Ovary (tissue), 9 donors: ENCODE data around the gene C3orf18. TPM values are rescaled to one million over a fixed set of nuclear protein-coding genes. Genes with fewer than 3 reads are reported as not detected.

Source experiments
- DNase-seq, 5 donors: peaks; one replicate each; pipeline ENCODE4 v3.0.0-alpha.2; 2019 to 2020
- H3K27ac ChIP-seq, 2 donors: fragments of 200-600 bp; one replicate each; pipeline versions ENCODE4 v1.5.1 to v1.8.0; 2019 to 2022
- H3K27me3 ChIP-seq: fragments of 200-600 bp; one replicate; pipeline ENCODE4 v1.8.0; 2022
- H3K36me3 ChIP-seq: fragments of 200-600 bp; sonication (generic); one replicate; pipeline ENCODE4 v1.5.1; 2019
- H3K4me1 ChIP-seq: one replicate; pipeline ENCODE4 v1.8.1; 2013; ENCODE audit warnings: mild to moderate bottlenecking, moderate library complexity; ENCODE audit not compliant: insufficient read depth
- H3K4me3 ChIP-seq: fragments of 200-600 bp; sonication (generic); one replicate; pipeline ENCODE4 v1.5.1; 2017
- H3K9me3 ChIP-seq, 2 donors: fragments of 200-600 bp in 1 of 2; sonication (generic) in 1 of 2; one replicate each; pipeline versions ENCODE4 v1.5.1 to v1.8.1; 2013 to 2019; ENCODE audit warnings: mild to moderate bottlenecking in 1 of 2, moderate library complexity in 1 of 2
- EP300 ChIP-seq: sonication (generic); formaldehyde crosslinking; IDR thresholded peaks from one replicate; pipeline ENCODE4 v1.6.1; 2017; ENCODE audit warnings: antibody characterized with exemption
- POLR2A ChIP-seq: fragments of 450-650 bp; IDR thresholded peaks from one replicate; pipeline ENCODE4 v1.6.1; 2017; ENCODE audit warnings: antibody characterized with exemption, mild to moderate bottlenecking, moderate library complexity
- WGBS, 3 donors: extraction: QIAGEN DNeasy Blood & Tissue Kit in 1 of 3; methylation state at CpG; one replicate each; pipeline versions ENCODE4 v1.1.5 to v1.1.7; 2013 to 2017; 5-methylcytosine and 5-hydroxymethylcytosine counted together
- intact Hi-C, 4 donors: fragments of 100-400 bp; cut with DNase I; formaldehyde crosslinking; loops; one replicate each; pipeline versions ENCODE4 v1.11.0 to v1.15.1; 2022 to 2023
- polyA plus RNA-seq, 2 donors: library from polyadenylated mRNA; stranded (reverse); fragments of 200-250 nt in 1 of 2; fragments of 350-450 nt in 1 of 2; fragmentation: Illumina TruSeq in 1 of 2; extraction: RNeasy Lipid Tissue Mini Kit (QIAGEN cat#74804) in 1 of 2; gene quantifications; one replicate each; pipeline ENCODE4 v1.2.3, GENCODE V29; 2013 to 2014
- total RNA-seq, 7 donors: library from RNA; depleted of rRNA in 2 of 7; stranded (reverse); fragments of >200 nt in 2 of 7; fragmentation: NEBNext Ultra II Directional in 3 of 7; extraction: Animal tissue kit (Norgen Biotek cat#: 25700) in 3 of 7; gene quantifications; one replicate each; pipeline versions ENCODE4 v1.1.0 to v1.2.4, GENCODE V29; 2016 to 2023
- TF ChIP-seq, protein P1 (sequence below), 3 donors: fragments of 450-650 bp in 2 of 3; fragments of 200-600 bp in 1 of 3; IDR thresholded peaks; one replicate each; pipeline versions ENCODE4 v1.5.1 to v1.8.0; 2016 to 2022; ENCODE audit warnings: antibody characterized with exemption in 3 of 3, mild to moderate bottlenecking in 1 of 3
- donor health status: DM: no; HTN: no; CAD: no; lungs with moderate emphysema.
- donor health status: DM: no; HTN: no; CAD: no.
- donor health status: Bipolar disorder and iron deficiency.
- donor health status: DM: yes; HTN: yes; CAD: no.
- donor health status: DM: no; HTN: no; CAD: no.
- donor health status: DM: yes; HTN: yes; CAD: no.

Gene C3orf18
- total and polyA plus RNA-seq, 9 donors, result 10.7 to 24.1 (median 17.5) TPM

DNA sequence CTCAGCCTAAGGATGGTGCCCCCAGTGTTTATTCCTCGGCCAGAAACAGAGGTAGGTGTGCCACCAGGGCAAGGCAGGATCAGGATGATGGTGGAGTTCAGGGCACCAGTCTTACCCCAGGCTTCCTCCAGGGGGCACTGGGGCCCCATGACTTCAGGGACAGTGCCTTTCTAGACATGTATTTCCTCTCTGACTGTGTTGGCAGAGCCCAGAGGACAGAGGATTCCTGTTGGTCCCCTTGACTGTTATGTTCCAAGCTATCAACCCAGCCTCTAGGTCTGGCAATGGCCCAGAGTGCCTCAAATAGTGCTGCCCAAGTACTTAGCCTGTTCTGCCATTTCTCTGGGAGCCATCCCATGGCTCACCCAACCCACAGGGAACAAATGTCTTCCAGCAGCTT, 4.6 kb upstream of the C3orf18 start:
- TF ChIP-seq POLR2A, result no peak
- TF ChIP-seq, protein P1, sequence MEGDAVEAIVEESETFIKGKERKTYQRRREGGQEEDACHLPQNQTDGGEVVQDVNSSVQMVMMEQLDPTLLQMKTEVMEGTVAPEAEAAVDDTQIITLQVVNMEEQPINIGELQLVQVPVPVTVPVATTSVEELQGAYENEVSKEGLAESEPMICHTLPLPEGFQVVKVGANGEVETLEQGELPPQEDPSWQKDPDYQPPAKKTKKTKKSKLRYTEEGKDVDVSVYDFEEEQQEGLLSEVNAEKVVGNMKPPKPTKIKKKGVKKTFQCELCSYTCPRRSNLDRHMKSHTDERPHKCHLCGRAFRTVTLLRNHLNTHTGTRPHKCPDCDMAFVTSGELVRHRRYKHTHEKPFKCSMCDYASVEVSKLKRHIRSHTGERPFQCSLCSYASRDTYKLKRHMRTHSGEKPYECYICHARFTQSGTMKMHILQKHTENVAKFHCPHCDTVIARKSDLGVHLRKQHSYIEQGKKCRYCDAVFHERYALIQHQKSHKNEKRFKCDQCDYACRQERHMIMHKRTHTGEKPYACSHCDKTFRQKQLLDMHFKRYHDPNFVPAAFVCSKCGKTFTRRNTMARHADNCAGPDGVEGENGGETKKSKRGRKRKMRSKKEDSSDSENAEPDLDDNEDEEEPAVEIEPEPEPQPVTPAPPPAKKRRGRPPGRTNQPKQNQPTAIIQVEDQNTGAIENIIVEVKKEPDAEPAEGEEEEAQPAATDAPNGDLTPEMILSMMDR (IDR thresholded peaks at IDR 0.05), result peak; percentile 69 to 95 (median 89)

DNA sequence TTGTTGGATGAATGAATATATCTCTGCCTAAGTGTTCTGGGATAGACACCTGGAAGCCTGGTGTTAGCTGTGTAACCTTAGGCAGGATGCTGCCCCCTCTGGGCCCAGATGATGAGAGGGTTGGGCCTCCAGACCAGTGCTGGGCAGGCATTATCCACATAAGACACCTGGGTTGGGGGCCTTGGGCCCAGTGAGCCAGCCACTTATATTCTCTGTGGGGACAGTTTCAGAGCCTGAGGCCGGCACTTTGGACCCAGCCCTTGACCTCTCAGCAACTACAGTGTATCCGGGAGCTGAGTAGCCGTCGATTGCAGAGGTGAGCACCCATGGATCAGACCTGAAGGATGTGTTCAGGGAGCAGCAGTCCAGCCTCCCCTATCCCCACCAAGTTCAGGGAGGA, 3.9 kb upstream of the C3orf18 start:
- Histone ChIP-seq H3K27ac (no peak overlapping the region), H3K9me3 (no peaks in the 10 kb centered on the region), H3K36me3 (no peaks in the 10 kb centered on the region), H3K4me3 (no peak overlapping the region), H3K4me1 (peaks cover 13% of the 10 kb centered on the region), H3K27me3 (no peaks in the 10 kb centered on the region)
- intact Hi-C loops, result no loop called here
- 71 to 84% (median 79%) methylated on average over 4 of the region's 4 CpGs for WGBS, 3 donors
- TF ChIP-seq EP300 (no peak), POLR2A (no peak)
- TF ChIP-seq, protein P1 (IDR thresholded peaks at IDR 0.05), result no peak
- no peak for DNase-seq

More for the DNA sequence above, 4.6 kb upstream of the C3orf18 start:
- H3K4me1 ChIP-seq, result peaks cover 8% of the 10 kb centered on the region
- intact Hi-C loops, result loop anchor here (1.0 to 2.0 kb wide), 3 partner anchors 41 to 43 kb away; no protein-coding TSS in a partner anchor
- peak; percentile 65 to 84 (median 79) for DNase-seq
- H3K36me3 ChIP-seq, result no peaks in the 10 kb centered on the region
- 0 to 20% (median 14%) methylated on average over 1 of the region's 1 CpG for WGBS, 3 donors
- H3K9me3 ChIP-seq, result no peaks in the 10 kb centered on the region
- no peaks in the 10 kb centered on the region for H3K27me3 ChIP-seq
- H3K27ac ChIP-seq, result peak overlapping the region in 1 of 2 donors; percentile 4
- H3K4me3 ChIP-seq, result no peak overlapping the region

DNA sequence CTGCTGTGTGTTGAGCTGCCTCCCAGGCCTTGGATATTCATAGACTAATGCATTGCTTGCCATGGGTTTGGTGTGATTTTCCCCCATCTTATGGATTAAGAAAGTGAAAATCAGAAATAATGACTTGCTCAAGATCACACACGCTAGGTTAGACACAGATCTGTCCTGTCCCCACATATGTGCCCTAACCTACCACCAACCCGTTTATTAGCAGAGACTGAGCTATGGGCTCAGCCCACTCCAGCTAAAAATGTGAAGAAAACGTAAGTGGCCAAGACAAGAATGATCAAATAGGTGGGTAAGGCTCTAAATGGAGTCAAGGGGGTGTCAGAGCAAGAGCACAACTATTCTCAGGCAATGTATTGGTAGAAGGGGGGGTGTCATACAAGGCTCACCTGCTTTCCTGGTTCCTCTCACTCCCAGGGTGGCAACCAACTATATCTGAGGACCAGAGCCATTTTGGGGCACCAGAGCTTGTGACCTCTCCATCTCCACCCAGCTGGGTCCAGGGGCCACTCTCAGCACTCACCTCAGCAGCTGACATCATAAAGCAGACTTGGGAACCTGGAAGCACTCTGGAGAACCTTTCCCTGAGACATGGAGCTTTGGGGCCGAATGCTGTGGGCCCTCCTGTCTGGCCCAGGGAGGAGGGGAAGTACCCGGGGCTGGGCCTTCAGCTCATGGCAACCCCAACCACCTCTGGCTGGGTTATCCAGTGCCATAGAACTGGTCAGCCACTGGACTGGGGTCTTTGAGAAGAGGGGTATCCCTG, 3.1 kb upstream of the C3orf18 start:
- Histone ChIP-seq H3K4me3 (no peak overlapping the region), H3K9me3 (no peaks in the 10 kb centered on the region), H3K4me1 (peaks cover 13% of the 10 kb centered on the region), H3K27ac (no peak overlapping the region), H3K27me3 (no peaks in the 10 kb centered on the region), H3K36me3 (no peaks in the 10 kb centered on the region)
- 74 to 85% (median 79%) methylated on average over 5 of the region's 5 CpGs for WGBS, 3 donors
- intact Hi-C loops, result no loop called here
- no peak for DNase-seq
- TF ChIP-seq POLR2A (no peak), EP300 (no peak)
- TF ChIP-seq, protein P1 (IDR thresholded peaks at IDR 0.05), result no peak

DNA sequence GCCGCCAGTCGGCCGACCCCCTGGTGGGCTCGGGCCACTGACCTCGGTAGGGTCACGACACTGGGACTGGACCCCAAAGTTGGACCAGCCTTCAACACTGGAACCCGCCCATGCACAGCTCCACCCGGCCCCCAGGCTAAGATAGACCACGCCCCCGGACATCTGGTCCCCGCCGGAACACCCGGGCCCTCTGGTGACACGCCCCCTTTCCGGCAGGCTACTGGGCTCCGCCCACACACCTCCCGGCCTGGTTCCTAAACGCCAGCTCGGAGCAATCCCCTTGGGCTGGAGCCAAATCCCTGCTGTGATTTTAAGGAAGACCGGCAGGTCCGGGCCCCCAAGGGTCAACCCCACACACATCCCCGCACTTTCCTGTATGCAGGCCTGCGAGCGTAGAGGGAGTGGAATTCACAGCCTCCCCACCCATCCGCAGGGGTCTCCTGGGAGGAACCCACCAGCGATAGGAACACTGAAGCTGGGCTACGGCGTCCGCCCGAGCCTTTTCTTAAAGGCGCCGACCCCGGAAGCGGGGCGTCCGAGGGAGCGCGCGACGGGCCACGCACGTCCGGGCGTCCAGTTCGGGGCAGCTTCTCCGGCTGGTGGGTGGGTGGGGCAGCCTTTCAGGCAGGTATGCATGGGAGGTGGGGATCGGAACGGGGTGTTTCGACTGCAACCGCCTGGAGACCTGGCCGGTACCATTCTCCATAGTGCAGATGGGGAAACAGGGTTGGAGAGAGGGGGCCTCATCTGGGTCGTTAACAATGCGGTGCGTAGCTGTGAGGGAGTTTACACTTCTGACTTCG, 1.6 kb upstream of the C3orf18 start, which contains the start of gene HEMK1:
Gene HEMK1, plus strand, starts transcription at position 576 of the 803 bp plus-strand sequence. CDS start 1,583 bp downstream, outside the sequence.
- WGBS, 3 donors, result 0 to 1% (median 0%) methylated on average over 55 of the region's 55 CpGs
- peaks cover 13% of the 10 kb centered on the region for H3K4me1 ChIP-seq
- H3K27ac ChIP-seq, result peak within 1 kb of the TSS; percentile 76 to 84
- DNase-seq, result peak; percentile 98 to 99 (median 99)
- intact Hi-C loops, result no loop called here
- no peaks in the 10 kb centered on the region for H3K36me3 ChIP-seq
- no peaks in the 10 kb centered on the region for H3K27me3 ChIP-seq
- TF ChIP-seq, protein P1 (IDR thresholded peaks at IDR 0.05), result peak in 1 of 3 donors; percentile 24
- TF ChIP-seq POLR2A (peak; percentile 83), EP300 (no peak)
- peak within 1 kb of the TSS; percentile 71 for H3K4me3 ChIP-seq
- no peaks in the 10 kb centered on the region for H3K9me3 ChIP-seq
